Transverse colon (tissue), 4 donors: ENCODE results near the gene BCAR3. TPM values are rescaled to one million over a fixed set of nuclear protein-coding genes. Genes with fewer than 3 reads are reported as not detected.

ENCODE experiments used
- DNase-seq: peaks from one replicate; pipeline ENCODE4 v3.0.0-alpha.2; 2019
- H3K27ac ChIP-seq, 4 donors: fragments of 200-600 bp; sonication (generic); 2 replicates each; pipeline ENCODE4 v1.5.1; 2016 to 2018; ENCODE audit warnings: inconsistent platforms in 4 of 4
- H3K27me3 ChIP-seq: fragments of 200-600 bp; sonication (generic); 2 replicates; pipeline ENCODE4 v1.5.1; 2017; ENCODE audit warnings: inconsistent platforms
- H3K36me3 ChIP-seq, 4 donors: fragments of 200-600 bp; sonication (generic); 2 replicates each; pipeline ENCODE4 v1.5.1; 2017 to 2019; ENCODE audit warnings: inconsistent platforms in 4 of 4
- H3K4me1 ChIP-seq, 4 donors: fragments of 200-600 bp; sonication (generic); 2 replicates each; pipeline ENCODE4 v1.5.1; 2017 to 2020; ENCODE audit warnings: inconsistent platforms in 4 of 4
- H3K4me3 ChIP-seq, 4 donors: fragments of 200-600 bp; sonication (generic); 1 replicate in 1 of 4; 2 replicates in 3 of 4; pipeline versions ENCODE4 v1.5.1 to v1.6.1; 2017 to 2019; ENCODE audit warnings: inconsistent platforms in 4 of 4
- H3K9me3 ChIP-seq, 2 donors: fragments of 200-600 bp; sonication (generic); 2 replicates each; pipeline ENCODE4 v1.5.1; 2017 to 2019; ENCODE audit warnings: inconsistent platforms in 2 of 2
- EP300 ChIP-seq: sonication (generic); formaldehyde crosslinking; IDR thresholded peaks from one replicate; pipeline ENCODE4 v1.6.1; 2017; ENCODE audit warnings: antibody characterized with exemption, low read depth
- POLR2A ChIP-seq: fragments of 450-650 bp; IDR thresholded peaks from one replicate; pipeline ENCODE4 v1.6.1; 2016; ENCODE audit warnings: antibody characterized with exemption, mild to moderate bottlenecking, moderate library complexity
- POLR2AphosphoS5 ChIP-seq, 3 donors: sonication (generic); formaldehyde crosslinking; IDR thresholded peaks; one replicate each; pipeline ENCODE4 v1.6.1; 2016; ENCODE audit warnings: antibody characterized with exemption in 3 of 3
- WGBS, 2 donors: methylation state at CpG; one replicate each; pipeline ENCODE4 v1.1.5; 2018; ENCODE audit warnings: low coverage in 1 of 2; 5-methylcytosine and 5-hydroxymethylcytosine counted together
- in situ Hi-C, 4 donors: fragments of 200-750 bp; cut with MboI; loops; one replicate each; pipeline versions ENCODE4 v1.15.0 to v1.15.1; 2017; ENCODE audit warnings: low sequenced_read_pairs in 3 of 4, low pct_ligation_motif_present in 1 of 4, low pct_unique_long_range_greater_than_20kb in 1 of 4
- intact Hi-C: fragments of 100-400 bp; cut with DNase I; formaldehyde crosslinking; loops from one replicate; pipeline ENCODE4 v1.15.1; 2023; ENCODE audit warnings: low total_unique reads
- total RNA-seq, 4 donors: library from RNA; depleted of rRNA; stranded (reverse); fragments of >200 nt; gene quantifications; one replicate each; pipeline ENCODE4 v1.1.0, GENCODE V29; 2016
- TF ChIP-seq, protein P1 (sequence below), 5 experiments: fragments of 200-600 bp in 3 of 5; fragments of 450-650 bp in 2 of 5; sonication (generic) in 3 of 5; IDR thresholded peaks; 1 replicate in 2 of 5; 2 replicates in 3 of 5; pipeline ENCODE4 v1.5.1; 2016 to 2017; ENCODE audit warnings: antibody characterized with exemption in 5 of 5, inconsistent platforms in 3 of 5, mild to moderate bottlenecking in 2 of 5, moderate library complexity in 1 of 5

Gene BCAR3
- total RNA-seq, 4 donors from 2014 or later, result 12.3 to 71.7 (median 40.5) TPM

DNA sequence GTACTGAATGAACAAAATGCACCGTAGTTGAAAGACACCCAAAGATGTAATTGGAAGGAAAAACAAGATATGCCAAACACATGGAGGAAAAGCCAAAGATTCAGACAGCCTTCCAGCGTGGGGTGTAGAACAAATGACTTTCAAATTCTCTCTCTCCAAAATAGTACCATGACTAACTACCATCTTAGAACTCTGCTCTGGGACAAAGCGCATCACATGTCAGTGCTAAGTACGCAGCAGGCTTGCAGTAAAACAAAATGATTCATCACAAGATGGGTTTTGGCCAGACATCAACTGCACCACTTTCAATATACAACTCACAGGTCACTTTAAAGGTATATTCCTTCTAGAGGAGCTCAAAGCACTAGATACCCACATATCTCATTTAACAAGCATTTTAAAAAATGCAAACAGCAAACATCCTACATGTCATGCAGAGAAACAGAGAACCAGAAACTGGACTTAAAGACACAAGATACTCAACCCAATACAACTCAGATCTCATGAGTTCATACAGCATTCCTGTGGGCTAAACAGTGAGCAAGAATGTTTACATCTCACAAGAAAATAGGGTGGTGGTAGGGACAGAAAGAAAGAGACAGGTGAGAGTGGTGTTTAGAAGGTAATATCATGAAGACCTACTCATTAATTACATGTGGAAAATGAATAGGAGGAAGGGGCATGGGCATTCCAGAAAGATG, 75.7 kb downstream of the BCAR3 start:
- WGBS, 2 donors, result 69 to 83% methylated on average over 2 to 4 of the region's 4 CpGs
- no peaks in the 10 kb centered on the region for H3K36me3 ChIP-seq
- peak in 1 of 3 donors; percentile 11 for TF ChIP-seq POLR2AphosphoS5 (IDR thresholded peaks at IDR 0.05)
- TF ChIP-seq POLR2A, result no peak
- TF ChIP-seq, protein P1, sequence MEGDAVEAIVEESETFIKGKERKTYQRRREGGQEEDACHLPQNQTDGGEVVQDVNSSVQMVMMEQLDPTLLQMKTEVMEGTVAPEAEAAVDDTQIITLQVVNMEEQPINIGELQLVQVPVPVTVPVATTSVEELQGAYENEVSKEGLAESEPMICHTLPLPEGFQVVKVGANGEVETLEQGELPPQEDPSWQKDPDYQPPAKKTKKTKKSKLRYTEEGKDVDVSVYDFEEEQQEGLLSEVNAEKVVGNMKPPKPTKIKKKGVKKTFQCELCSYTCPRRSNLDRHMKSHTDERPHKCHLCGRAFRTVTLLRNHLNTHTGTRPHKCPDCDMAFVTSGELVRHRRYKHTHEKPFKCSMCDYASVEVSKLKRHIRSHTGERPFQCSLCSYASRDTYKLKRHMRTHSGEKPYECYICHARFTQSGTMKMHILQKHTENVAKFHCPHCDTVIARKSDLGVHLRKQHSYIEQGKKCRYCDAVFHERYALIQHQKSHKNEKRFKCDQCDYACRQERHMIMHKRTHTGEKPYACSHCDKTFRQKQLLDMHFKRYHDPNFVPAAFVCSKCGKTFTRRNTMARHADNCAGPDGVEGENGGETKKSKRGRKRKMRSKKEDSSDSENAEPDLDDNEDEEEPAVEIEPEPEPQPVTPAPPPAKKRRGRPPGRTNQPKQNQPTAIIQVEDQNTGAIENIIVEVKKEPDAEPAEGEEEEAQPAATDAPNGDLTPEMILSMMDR (IDR thresholded peaks at IDR 0.05), result no peak
- no peak for TF ChIP-seq EP300
- in situ Hi-C loops (loop anchor here in 2 of 4 donors (25.0 kb wide), 1 partner anchor 169 kb away; the partner anchor contains the start of gene FNBP1L (in 2 of the 2)), intact Hi-C loops (no loop called here)
- peaks cover 0 to 4% (median 2%) of the 10 kb centered on the region in 4 donors for H3K4me1 ChIP-seq
- no peak for DNase-seq
- H3K27ac ChIP-seq, result no peak overlapping the region
- no peaks in the 10 kb centered on the region for H3K27me3 ChIP-seq
- H3K9me3 ChIP-seq, result no peaks in the 10 kb centered on the region
- H3K4me3 ChIP-seq, result no peak overlapping the region

DNA sequence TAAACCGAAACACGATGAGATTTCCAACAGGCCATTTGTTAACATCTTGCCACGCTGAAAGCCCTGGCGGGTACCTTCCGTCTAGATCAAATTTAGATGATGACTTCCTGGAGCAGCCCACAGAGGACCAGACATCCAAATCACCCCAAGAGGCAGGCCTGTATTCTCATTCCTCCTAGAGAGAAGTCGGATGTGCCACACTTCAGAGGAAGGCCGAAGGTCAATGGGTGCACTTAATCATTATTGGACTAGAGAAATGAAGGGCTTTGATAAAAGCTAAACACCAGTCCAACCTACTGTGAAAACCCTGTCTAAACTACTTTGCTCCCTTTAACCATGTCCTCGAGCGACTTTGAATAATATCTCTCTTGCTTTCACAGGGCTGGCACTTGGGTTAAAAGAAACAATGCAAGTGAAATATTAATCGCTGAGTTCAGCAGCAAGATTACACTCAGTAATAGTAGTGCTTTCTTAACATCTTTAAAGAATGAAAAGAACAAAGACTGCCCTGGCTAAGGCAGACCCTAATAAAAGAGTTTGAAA, 76.5 kb downstream of the BCAR3 start:
- no peak for DNase-seq
- peaks cover 0 to 4% (median 2%) of the 10 kb centered on the region in 4 donors for H3K4me1 ChIP-seq
- no peaks in the 10 kb centered on the region for H3K36me3 ChIP-seq
- H3K27ac ChIP-seq, result no peak overlapping the region
- H3K27me3 ChIP-seq, result no peaks in the 10 kb centered on the region
- intact Hi-C loops (no loop called here), in situ Hi-C loops (loop anchor here in 2 of 4 donors (25.0 kb wide), 1 partner anchor 168 kb away; the partner anchor contains the start of gene FNBP1L (in 2 of the 2))
- no peak overlapping the region for H3K4me3 ChIP-seq
- H3K9me3 ChIP-seq, result no peaks in the 10 kb centered on the region
- 91% methylated on average over 5 to 10 of the region's 10 CpGs for WGBS, 2 donors
- TF ChIP-seq, protein P1 (IDR thresholded peaks at IDR 0.05), result no peak
- no peak for TF ChIP-seq POLR2AphosphoS5 (IDR thresholded peaks at IDR 0.05)
- TF ChIP-seq EP300, result no peak
- TF ChIP-seq POLR2A, result no peak

DNA sequence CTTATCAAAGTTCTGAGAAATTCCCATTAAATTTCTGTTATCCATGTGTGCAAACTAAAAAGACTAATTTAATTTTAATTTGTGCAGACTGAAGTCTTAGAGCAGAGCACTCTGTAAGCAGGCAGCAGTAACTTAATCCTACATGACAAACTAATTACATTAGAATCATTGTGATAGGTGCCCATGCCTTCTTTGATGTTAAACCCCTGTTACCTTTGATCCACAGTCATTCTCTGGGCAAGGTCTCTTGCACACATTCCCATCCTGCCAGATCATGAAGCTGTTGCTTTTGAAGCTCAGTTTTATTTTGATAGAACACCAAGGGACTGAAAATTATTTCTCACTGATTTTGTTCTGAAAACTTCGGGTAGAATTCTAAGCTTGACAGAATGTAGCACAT, 77.2 kb downstream of the BCAR3 start:
- WGBS, 2 donors, result 63 to 70% methylated on average over 1 of the region's 1 CpG
- H3K9me3 ChIP-seq, result no peaks in the 10 kb centered on the region
- H3K36me3 ChIP-seq, result no peaks in the 10 kb centered on the region
- no peak overlapping the region for H3K4me3 ChIP-seq
- intact Hi-C loops (no loop called here), in situ Hi-C loops (loop anchor here in 2 of 4 donors (25.0 kb wide), 1 partner anchor 167 kb away; the partner anchor contains the start of gene FNBP1L (in 2 of the 2))
- DNase-seq, result no peak
- no peaks in the 10 kb centered on the region for H3K27me3 ChIP-seq
- H3K27ac ChIP-seq, result no peak overlapping the region
- TF ChIP-seq POLR2AphosphoS5 (IDR thresholded peaks at IDR 0.05) (no peak), POLR2A (no peak), EP300 (no peak)
- TF ChIP-seq, protein P1 (IDR thresholded peaks at IDR 0.05), result no peak
- peaks cover 0 to 4% (median 2%) of the 10 kb centered on the region in 4 donors for H3K4me1 ChIP-seq

DNA sequence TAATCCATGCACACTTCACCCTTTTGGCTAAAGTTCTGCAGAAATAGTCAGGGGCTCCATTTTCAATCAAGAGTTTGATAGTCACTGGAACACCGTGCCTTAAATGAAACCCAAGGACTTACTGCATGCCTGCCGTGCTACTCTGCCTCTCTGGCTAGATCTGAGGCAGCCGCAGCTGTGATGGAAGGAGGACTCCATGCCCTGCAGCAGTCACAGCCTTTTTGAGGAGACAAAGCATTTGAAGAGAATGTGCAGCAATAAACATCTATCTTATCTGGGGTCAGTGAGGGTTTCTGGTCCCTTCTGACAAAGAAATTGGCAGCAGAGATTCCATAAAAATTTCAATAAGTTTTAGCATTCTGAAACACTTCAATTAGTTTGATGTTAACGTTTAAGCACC, 78.0 kb downstream of the BCAR3 start:
- peaks cover 0 to 4% (median 0%) of the 10 kb centered on the region in 4 donors for H3K4me1 ChIP-seq
- no peak overlapping the region for H3K4me3 ChIP-seq
- intact Hi-C loops, result no loop called here
- 75 to 86% methylated on average over 1 to 4 of the region's 4 CpGs for WGBS, 2 donors
- no peaks in the 10 kb centered on the region for H3K9me3 ChIP-seq
- TF ChIP-seq, protein P1 (IDR thresholded peaks at IDR 0.05), result no peak
- TF ChIP-seq POLR2AphosphoS5 (IDR thresholded peaks at IDR 0.05) (no peak), EP300 (no peak), POLR2A (no peak)
- no peak for DNase-seq
- no peaks in the 10 kb centered on the region for H3K36me3 ChIP-seq
- no peaks in the 10 kb centered on the region for H3K27me3 ChIP-seq
- H3K27ac ChIP-seq, result no peak overlapping the region
- in situ Hi-C loops, result loop anchor here in 2 of 4 donors (25.0 kb wide), 1 partner anchor 166 kb away; the partner anchor contains the start of gene FNBP1L (in 2 of the 2)
